Measurements from ENCODE around the gene BMAL1.
A peak's percentile ranks its signal among the peaks of the same experiment; 100 is the strongest.

Gene BMAL1

GRCh38 chr11:13343931-13344717 is 66.5 kb downstream of the BMAL1 start:
- peak; percentile 53 for DNase-seq (ENCODE audit: low spot score)

- DNase-seq (ENCODE audit: low spot score), result no peak
These were observed 67.2 kb downstream of the BMAL1 start for GRCh38 chr11:13344818-13345217.

- no peak for DNase-seq (ENCODE audit: low spot score)
These were observed 68.9 kb downstream of the BMAL1 start for GRCh38 chr11:13346470-13346869.

GRCh38 chr11:13347901-13348300 is 70.3 kb downstream of the BMAL1 start:
- no peak for DNase-seq (ENCODE audit: low spot score)

- DNase-seq (ENCODE audit: low spot score), result no peak
These were observed 70.7 kb downstream of the BMAL1 start for GRCh38 chr11:13348305-13348704.

- DNase-seq (ENCODE audit: low spot score), result no peak
These were observed 71.5 kb downstream of the BMAL1 start for GRCh38 chr11:13349046-13349445.

GRCh38 chr11:13349581-13349980 is 72.0 kb downstream of the BMAL1 start:
- no peak for DNase-seq (ENCODE audit: low spot score)

- no peak for DNase-seq (ENCODE audit: low spot score)
These were observed 75.1 kb downstream of the BMAL1 start for GRCh38 chr11:13352711-13353110.

GRCh38 chr11:13354335-13354734 is 76.7 kb downstream of the BMAL1 start:
- DNase-seq (ENCODE audit: low spot score), result peak; percentile 8

GRCh38 chr11:13355191-13355590 is 77.6 kb downstream of the BMAL1 start:
- DNase-seq (ENCODE audit: low spot score), result no peak

- no peak for DNase-seq (ENCODE audit: low spot score)
These were observed 79.6 kb downstream of the BMAL1 start for GRCh38 chr11:13357232-13357631.

GRCh38 chr11:13358596-13359270 is 81.1 kb downstream of the BMAL1 start:
- no peak for DNase-seq (ENCODE audit: low spot score)

- no peak for DNase-seq (ENCODE audit: low spot score)
These were observed 85.1 kb downstream of the BMAL1 start for GRCh38 chr11:13362596-13363109.

GRCh38 chr11:13364388-13364787 is 86.8 kb downstream of the BMAL1 start:
- DNase-seq (ENCODE audit: low spot score), result no peak

- DNase-seq (ENCODE audit: low spot score), result no peak
These were observed 88.9 kb downstream of the BMAL1 start for GRCh38 chr11:13366266-13367026.

GRCh38 chr11:13367115-13367514 is 89.5 kb downstream of the BMAL1 start:
- peak; percentile 3 for DNase-seq (ENCODE audit: low spot score)

- no peak for DNase-seq (ENCODE audit: low spot score)
These were observed 90.5 kb downstream of the BMAL1 start for GRCh38 chr11:13368041-13368446.

- no peak for DNase-seq (ENCODE audit: low spot score)
These were observed 95.6 kb downstream of the BMAL1 start for GRCh38 chr11:13373216-13373615.

- no peak for DNase-seq (ENCODE audit: low spot score)
These were observed 98.2 kb downstream of the BMAL1 start for GRCh38 chr11:13375798-13376197.

GRCh38 chr11:13376402-13376801 is 98.8 kb downstream of the BMAL1 start:
- DNase-seq (ENCODE audit: low spot score), result no peak

- no peak for DNase-seq (ENCODE audit: low spot score)
These were observed 99.2 kb downstream of the BMAL1 start for GRCh38 chr11:13376838-13377237.

GRCh38 chr11:13378316-13378715 is 100.7 kb downstream of the BMAL1 start:
- no peak for DNase-seq (ENCODE audit: low spot score)

GRCh38 chr11:13380731-13381130 is 103.1 kb downstream of the BMAL1 start:
- no peak for DNase-seq (ENCODE audit: low spot score)

Data from RKO (cell line).